Activated CD8-positive, alpha-beta memory T cell treated with anti-CD3 and anti-CD28 coated beads, Interleukin-2, amount 10 ng/mL, durations not matched to agents 7 days and 5 days (primary cell): ENCODE data around the gene ARMC3. TPM values are rescaled to one million over a fixed set of nuclear protein-coding genes. Genes with fewer than 3 reads are reported as not detected.
"Not testable (repeated sequence)": the region's sequence is repeated elsewhere in the genome, so short reads cannot be mapped to it uniquely, and the experiment has no call there.

ENCODE experiments used
- ATAC-seq: fragments of 150-1000 bp; cut with Tn5 transposase; one replicate; pipeline ENCODE4 v1.10.0; 2021; ENCODE audit warnings: moderate library complexity
- CTCF ChIA-PET: fragments of 350-600 bp; sonication (Branson Sonifier 250); formaldehyde crosslinking; loops from one replicate; lab custom pipeline; 2021; ENCODE audit warnings: antibody characterized with exemption; lab: Charles Lee
- DNase-seq: peaks from one replicate; pipeline ENCODE4 v3.0.0-alpha.2; 2020
- H3K27ac Mint-ChIP-seq: one replicate; pipeline ENCODE4 v1.8.0; 2021; ENCODE audit warnings: mild to moderate bottlenecking, mixed read lengths
- H3K27me3 Mint-ChIP-seq: one replicate; pipeline ENCODE4 v1.8.0; 2021; ENCODE audit warnings: mixed read lengths
- H3K36me3 Mint-ChIP-seq: one replicate; pipeline ENCODE4 v1.8.0; 2021; ENCODE audit warnings: mild to moderate bottlenecking, mixed read lengths
- H3K4me1 Mint-ChIP-seq: one replicate; pipeline ENCODE4 v1.8.0; 2021; ENCODE audit warnings: mixed read lengths
- H3K4me3 Mint-ChIP-seq: one replicate; pipeline ENCODE4 v1.8.0; 2021; ENCODE audit warnings: mild to moderate bottlenecking, moderate library complexity, mixed read lengths
- H3K9me3 Mint-ChIP-seq: one replicate; pipeline ENCODE4 v1.8.0; 2022; ENCODE audit warnings: low read depth, mixed read lengths
- total RNA-seq, 2 experiments: library from RNA; stranded (reverse); gene quantifications; one replicate each; pipeline ENCODE4 v1.2.3, GENCODE V29; 2021

The ARMC3 gene
- total RNA-seq, 2 experiments from 2014 or later, result not detected

GRCh38 chr10:22911067-22911466 lies 16.8 kb upstream of the ARMC3 start:
- no peaks in the 10 kb centered on the region for H3K27me3 Mint-ChIP-seq
- H3K4me3 Mint-ChIP-seq, result no peak overlapping the region
- no peak for DNase-seq
- H3K9me3 Mint-ChIP-seq, result peaks cover 3% of the 10 kb centered on the region
- H3K36me3 Mint-ChIP-seq, result peaks cover 4% of the 10 kb centered on the region
- no peak overlapping the region for H3K27ac Mint-ChIP-seq
- no peaks in the 10 kb centered on the region for H3K4me1 Mint-ChIP-seq
- CTCF ChIA-PET, result no interaction called here
- ATAC-seq, result no peak

GRCh38 chr10:22911889-22912762 lies 15.7 kb upstream of the ARMC3 start:
- Mint-ChIP-seq H3K4me1 (no peaks in the 10 kb centered on the region), H3K27ac (no peak overlapping the region), H3K27me3 (no peaks in the 10 kb centered on the region), H3K4me3 (no peak overlapping the region), H3K36me3 (peaks cover 4% of the 10 kb centered on the region), H3K9me3 (peaks cover 3% of the 10 kb centered on the region)
- ATAC-seq (no peak), DNase-seq (no peak)
- CTCF ChIA-PET, result no interaction called here

GRCh38 chr10:22912763-22913384 lies 15.0 kb upstream of the ARMC3 start:
- peaks cover 3% of the 10 kb centered on the region for H3K9me3 Mint-ChIP-seq
- no peak overlapping the region for H3K27ac Mint-ChIP-seq
- peaks cover 4% of the 10 kb centered on the region for H3K36me3 Mint-ChIP-seq

GRCh38 chr10:22913474-22914092 lies 14.3 kb upstream of the ARMC3 start:
- Mint-ChIP-seq H3K27ac (no peak overlapping the region), H3K36me3 (peaks cover 4% of the 10 kb centered on the region), H3K9me3 (peaks cover 3% of the 10 kb centered on the region), H3K4me1 (no peaks in the 10 kb centered on the region), H3K27me3 (peaks cover 3% of the 10 kb centered on the region), H3K4me3 (no peak overlapping the region)
- CTCF ChIA-PET, result no interaction called here
- no peak for ATAC-seq
- DNase-seq, result no peak

More at GRCh38 chr10:22912763-22913384, 15.0 kb upstream of the ARMC3 start:
- ATAC-seq, result no peak
- H3K4me3 Mint-ChIP-seq, result no peak overlapping the region
- H3K27me3 Mint-ChIP-seq, result peaks cover under 1% of the 10 kb centered on the region
- CTCF ChIA-PET, result no interaction called here
- no peaks in the 10 kb centered on the region for H3K4me1 Mint-ChIP-seq
- DNase-seq, result no peak

- DNase-seq, result no peak
- Mint-ChIP-seq H3K4me1 (no peaks in the 10 kb centered on the region), H3K9me3 (no peaks in the 10 kb centered on the region), H3K4me3 (no peak overlapping the region), H3K36me3 (no peaks in the 10 kb centered on the region), H3K27me3 (peaks cover 5% of the 10 kb centered on the region), H3K27ac (no peak overlapping the region)
- ATAC-seq, result no peak
- CTCF ChIA-PET, result no interaction called here
These were observed 12.5 kb upstream of the ARMC3 start for GRCh38 chr10:22915314-22915713.

GRCh38 chr10:22925088-22925487 lies 2.8 kb upstream of the ARMC3 start:
- no peak for DNase-seq
- no peaks in the 10 kb centered on the region for H3K36me3 Mint-ChIP-seq
- ATAC-seq, result no peak
- peaks cover 5% of the 10 kb centered on the region for H3K4me1 Mint-ChIP-seq
- CTCF ChIA-PET, result interaction anchor here (1.0 to 1.2 kb wide), 2 partner anchors 34 to 65 kb away, joined by 3 read pairs; no protein-coding TSS in a partner anchor
- H3K9me3 Mint-ChIP-seq, result no peaks in the 10 kb centered on the region
- H3K27ac Mint-ChIP-seq, result no peak overlapping the region
- H3K27me3 Mint-ChIP-seq, result peaks cover 21% of the 10 kb centered on the region
- H3K4me3 Mint-ChIP-seq, result no peak overlapping the region

GRCh38 chr10:22927166-22927565 lies 687 bp upstream of the ARMC3 start:
- H3K9me3 Mint-ChIP-seq, result no peaks in the 10 kb centered on the region
- no peak overlapping the region for H3K4me3 Mint-ChIP-seq
- CTCF ChIA-PET, result interaction anchor here (1.4 kb wide), 1 partner anchor 353 kb away, joined by 3 read pairs; no protein-coding TSS in a partner anchor
- no peak overlapping the region for H3K27ac Mint-ChIP-seq
- ATAC-seq (no peak), DNase-seq (no peak)
- peaks cover 5% of the 10 kb centered on the region for H3K4me1 Mint-ChIP-seq
- peaks cover 9% of the 10 kb centered on the region for H3K27me3 Mint-ChIP-seq
- H3K36me3 Mint-ChIP-seq, result no peaks in the 10 kb centered on the region

- H3K27ac Mint-ChIP-seq, H3K4me3 Mint-ChIP-seq, H3K36me3 Mint-ChIP-seq, H3K4me1 Mint-ChIP-seq, H3K27me3 Mint-ChIP-seq, H3K9me3 Mint-ChIP-seq, CTCF ChIA-PET, ATAC-seq, DNase-seq: not testable (repeated sequence)
These were observed 1.2 kb downstream of the ARMC3 start for GRCh38 chr10:22929053-22929452.

- Mint-ChIP-seq H3K4me1 (peaks cover 5% of the 10 kb centered on the region), H3K9me3 (no peaks in the 10 kb centered on the region), H3K27ac (no peak overlapping the region), H3K4me3 (no peak overlapping the region), H3K27me3 (peaks cover 5% of the 10 kb centered on the region), H3K36me3 (no peaks in the 10 kb centered on the region)
- CTCF ChIA-PET, result interaction anchor here (1.1 kb wide), 1 partner anchor 11 kb away, joined by 3 read pairs; no protein-coding TSS in a partner anchor
- ATAC-seq (no peak), DNase-seq (no peak)
These were observed 4.1 kb downstream of the ARMC3 start for GRCh38 chr10:22931948-22932347.

- no peak for DNase-seq
- CTCF ChIA-PET, result interaction anchor here (1.1 kb wide), 1 partner anchor 10 kb away, joined by 3 read pairs; no protein-coding TSS in a partner anchor
- no peak overlapping the region for H3K4me3 Mint-ChIP-seq
- peaks cover 4% of the 10 kb centered on the region for H3K4me1 Mint-ChIP-seq
- H3K9me3 Mint-ChIP-seq, result no peaks in the 10 kb centered on the region
- H3K27ac Mint-ChIP-seq, result no peak overlapping the region
- H3K36me3 Mint-ChIP-seq, result no peaks in the 10 kb centered on the region
- peaks cover 4% of the 10 kb centered on the region for H3K27me3 Mint-ChIP-seq
- ATAC-seq, result no peak
These were observed 4.9 kb downstream of the ARMC3 start for GRCh38 chr10:22932626-22933370.

GRCh38 chr10:22934726-22935125 lies 6.9 kb downstream of the ARMC3 start:
- Mint-ChIP-seq H3K27ac (no peak overlapping the region), H3K4me1 (no peaks in the 10 kb centered on the region), H3K9me3 (no peaks in the 10 kb centered on the region), H3K27me3 (no peaks in the 10 kb centered on the region), H3K4me3 (no peak overlapping the region), H3K36me3 (no peaks in the 10 kb centered on the region)
- CTCF ChIA-PET, result no interaction called here
- no peak for DNase-seq
- no peak for ATAC-seq

GRCh38 chr10:22942437-22942836 lies 14.6 kb downstream of the ARMC3 start:
- Mint-ChIP-seq H3K4me3 (no peak overlapping the region), H3K9me3 (peaks cover 6% of the 10 kb centered on the region), H3K36me3 (peaks cover 1% of the 10 kb centered on the region), H3K4me1 (peaks cover 12% of the 10 kb centered on the region), H3K27ac (no peak overlapping the region), H3K27me3 (peaks cover 2% of the 10 kb centered on the region)
- ATAC-seq (no peak), DNase-seq (no peak)
- CTCF ChIA-PET, result interaction anchor here (1.3 kb wide), 1 partner anchor 10 kb away, joined by 3 read pairs; no protein-coding TSS in a partner anchor
